HepG2 (cell line): Measurements from ENCODE around the gene ARAP3. TPM values are rescaled to one million over a fixed set of nuclear protein-coding genes. Genes with fewer than 3 reads are reported as not detected.

Source experiments
- ARHGAP35 ChIP-seq: sonication (generic); formaldehyde crosslinking; IDR thresholded peaks from 2 replicates; pipeline ENCODE4 v1.9.0; 2022; ENCODE audit warnings: mild to moderate bottlenecking, inconsistent platforms, moderate library complexity, missing genetic modification reagents, borderline replicate concordance
- CCAR2 ChIP-seq: fragments of 200-400 bp; formaldehyde crosslinking; optimal IDR thresholded peaks from 2 replicates; pipeline ENCODE3; 2018; ENCODE audit warnings: low read depth, mild to moderate bottlenecking, low read length, moderate library complexity
- ELK4 ChIP-seq: sonication (generic); formaldehyde crosslinking; IDR thresholded peaks from 2 replicates; pipeline ENCODE4 v1.9.0; 2021; ENCODE audit warnings: missing genetic modification reagents, borderline replicate concordance
- ETV5 ChIP-seq: IDR thresholded peaks from 2 replicates; pipeline ENCODE4 v1.6.1; 2018; ENCODE audit warnings: missing biosample characterization, missing genetic modification reagents, inconsistent platforms, borderline replicate concordance
- FOXA3 ChIP-seq: IDR thresholded peaks from 2 replicates; pipeline ENCODE4 v1.6.1; 2016; ENCODE audit warnings: missing genetic modification reagents, missing compliant biosample characterization
- GRHL1 ChIP-seq: sonication (generic); formaldehyde crosslinking; conservative IDR thresholded peaks from 2 replicates; pipeline ENCODE4 v1.8.0; 2022; ENCODE audit warnings: missing genetic modification reagents
- HDAC1 ChIP-seq: sonication (generic); formaldehyde crosslinking; IDR thresholded peaks from 2 replicates; pipeline ENCODE4 v1.5.1; 2020; ENCODE audit warnings: mild to moderate bottlenecking, missing genetic modification reagents
- IKZF5 ChIP-seq: IDR thresholded peaks from 2 replicates; pipeline ENCODE4 v1.6.1; 2018; ENCODE audit warnings: missing genetic modification reagents, mild to moderate bottlenecking, missing compliant biosample characterization
- MEIS1 ChIP-seq: sonication (generic); formaldehyde crosslinking; IDR thresholded peaks from 2 replicates; pipeline ENCODE4 v1.9.0; 2021; ENCODE audit warnings: mild to moderate bottlenecking, missing genetic modification reagents, moderate library complexity, borderline replicate concordance
- NFE2 ChIP-seq: sonication (generic); formaldehyde crosslinking; IDR thresholded peaks from 2 replicates; pipeline ENCODE4 v1.4.0; 2020; ENCODE audit warnings: missing genetic modification reagents
- NFYB ChIP-seq: sonication (generic); formaldehyde crosslinking; IDR thresholded peaks from 2 replicates; pipeline ENCODE4 v1.4.0; 2020; ENCODE audit warnings: missing genetic modification reagents
- NPAS2 ChIP-seq: sonication (generic); formaldehyde crosslinking; IDR thresholded peaks from 2 replicates; pipeline ENCODE4 v1.8.0; 2022; ENCODE audit warnings: mild to moderate bottlenecking, missing genetic modification reagents, borderline replicate concordance
- PHF20 ChIP-seq: sonication (generic); formaldehyde crosslinking; IDR thresholded peaks from 2 replicates; pipeline ENCODE4 v1.5.0; 2020; ENCODE audit warnings: mild to moderate bottlenecking, missing genetic modification reagents
- POGK ChIP-seq: sonication (generic); formaldehyde crosslinking; conservative IDR thresholded peaks from 2 replicates; pipeline ENCODE4 v1.8.0; 2022; ENCODE audit warnings: mild to moderate bottlenecking, moderate library complexity, missing genetic modification reagents
- SMYD3 ChIP-seq: sonication (generic); formaldehyde crosslinking; IDR thresholded peaks from 2 replicates; pipeline ENCODE4 v1.8.1; 2023; ENCODE audit warnings: mild to moderate bottlenecking, missing genetic modification reagents
- SPEN ChIP-seq: sonication (generic); formaldehyde crosslinking; IDR thresholded peaks from 2 replicates; pipeline ENCODE4 v1.5.1; 2020; ENCODE audit warnings: low read depth, mild to moderate bottlenecking, missing genetic modification reagents
- THAP11 ChIP-seq: IDR thresholded peaks from 2 replicates; pipeline ENCODE4 v1.6.1; 2016; ENCODE audit warnings: missing biosample characterization, missing genetic modification reagents
- ZC3H13 ChIP-seq: sonication (generic); formaldehyde crosslinking; IDR thresholded peaks from 2 replicates; pipeline ENCODE4 v1.8.1; 2023; ENCODE audit warnings: mild to moderate bottlenecking, missing genetic modification reagents, moderate library complexity
- ZFP41 ChIP-seq: sonication (generic); formaldehyde crosslinking; IDR thresholded peaks from 2 replicates; pipeline ENCODE4 v1.4.0; 2020; ENCODE audit warnings: mild to moderate bottlenecking, missing genetic modification reagents, borderline replicate concordance
- ZNF235 ChIP-seq: sonication (generic); formaldehyde crosslinking; IDR thresholded peaks from 2 replicates; pipeline ENCODE4 v1.8.1; 2023; ENCODE audit warnings: mild to moderate bottlenecking, missing genetic modification reagents, borderline replicate concordance
- ZNF296 ChIP-seq: sonication (generic); formaldehyde crosslinking; conservative IDR thresholded peaks from 2 replicates; pipeline ENCODE4 v1.5.0; 2020; ENCODE audit warnings: mild to moderate bottlenecking, missing genetic modification reagents
- ZNF3 ChIP-seq: IDR thresholded peaks from 2 replicates; pipeline ENCODE4 v1.7.0; 2017; ENCODE audit warnings: inconsistent platforms
- ZNF317 ChIP-seq: sonication (generic); formaldehyde crosslinking; IDR thresholded peaks from 2 replicates; pipeline ENCODE4 v1.5.0; 2020; ENCODE audit warnings: mild to moderate bottlenecking, missing genetic modification reagents
- ZNF382 ChIP-seq: sonication (generic); formaldehyde crosslinking; IDR thresholded peaks from 2 replicates; pipeline ENCODE4 v1.5.0; 2020; ENCODE audit warnings: missing genetic modification reagents, mild to moderate bottlenecking, borderline replicate concordance
- ZNF558 ChIP-seq: sonication (generic); formaldehyde crosslinking; IDR thresholded peaks from 2 replicates; pipeline ENCODE4 v1.9.0; 2022; ENCODE audit warnings: mild to moderate bottlenecking, missing genetic modification reagents, borderline replicate concordance
- ZNF775 ChIP-seq: sonication (generic); formaldehyde crosslinking; IDR thresholded peaks from 2 replicates; pipeline ENCODE4 v1.4.0; 2020; ENCODE audit warnings: missing genetic modification reagents, mild to moderate bottlenecking, moderate library complexity, borderline replicate concordance
- polyA plus RNA-seq, 8 experiments: library from polyadenylated mRNA; depleted of rRNA in 3 of 8; stranded (reverse) in 7 of 8; unstranded in 1 of 8; fragments of >200 nt; fragmentation: Illumina TruSeq in 4 of 8; extraction: Trizol in 4 of 8; gene quantifications; 2 replicates each; pipeline versions ENCODE4 v1.2.1 to v1.2.3, GENCODE V29; 2011 to 2016; ENCODE audit warnings: low read depth in 4 of 8, missing spikeins in 1 of 8, mixed read lengths in 1 of 8; ENCODE audit not compliant: insufficient read depth in 1 of 8
- total RNA-seq, 5 experiments: library from RNA; depleted of rRNA; stranded (reverse); fragments of >200 nt; fragmentation: Illumina TruSeq; extraction: Trizol; gene quantifications; 2 replicates each; pipeline ENCODE4 v1.2.3, GENCODE V29; 2016; ENCODE audit warnings: low read depth in 1 of 5

Gene ARAP3
- total and polyA plus RNA-seq, 2 of the 13 experiments (the other 11 are each of a cell fraction or from before 2014, with no cell fraction given) = 0.25 TPM; not detected in 1

GRCh38 chr5:141637767-141638419 lies 44.1 kb downstream of the ARAP3 start (continued):
- TF ChIP-seq ELK4 (CRISPR knock-in tag) = no peak
- TF ChIP-seq ZNF558 (CRISPR knock-in tag) = 0 out of 2 replicates have a peak, but pooled peaks have one; percentile 16
- TF ChIP-seq THAP11 (CRISPR knock-in tag) = no peak
- TF ChIP-seq ZC3H13 (CRISPR knock-in tag) = no peak
- peak; percentile 83; the same call in 1 of the 2 replicates for TF ChIP-seq POGK (CRISPR knock-in tag)
- TF ChIP-seq ZNF296 (CRISPR knock-in tag) = no peak
- TF ChIP-seq NFYB (CRISPR knock-in tag) = no peak
- no peak for TF ChIP-seq CCAR2
- peak; percentile 14; the same call in 1 of the 2 replicates for TF ChIP-seq SPEN (CRISPR knock-in tag)
- no peak for TF ChIP-seq ZFP41 (CRISPR knock-in tag)
- no peak for TF ChIP-seq GRHL1
- TF ChIP-seq ZNF235 (CRISPR knock-in tag) = no peak
- TF ChIP-seq NFE2 (CRISPR knock-in tag) = no peak
- no peak for TF ChIP-seq ETV5 (CRISPR knock-in tag)
- no peak for TF ChIP-seq ZNF3
- no peak for TF ChIP-seq SMYD3 (CRISPR knock-in tag)
- TF ChIP-seq HDAC1 (CRISPR knock-in tag) = no peak
- TF ChIP-seq ARHGAP35 (CRISPR knock-in tag) = no peak
- TF ChIP-seq IKZF5 = no peak
- TF ChIP-seq MEIS1 (CRISPR knock-in tag) = no peak
- no peak for TF ChIP-seq ZNF775
- TF ChIP-seq PHF20 (CRISPR knock-in tag) = no peak
- TF ChIP-seq FOXA3 (CRISPR knock-in tag) = no peak
- TF ChIP-seq ZNF317 (CRISPR knock-in tag) = peak; percentile 47; the same call in 1 of the 2 replicates
- no peak for TF ChIP-seq ZNF382
- TF ChIP-seq NPAS2 = no peak
